Measurements from ENCODE around the gene DCX.

Gene DCX

DNA sequence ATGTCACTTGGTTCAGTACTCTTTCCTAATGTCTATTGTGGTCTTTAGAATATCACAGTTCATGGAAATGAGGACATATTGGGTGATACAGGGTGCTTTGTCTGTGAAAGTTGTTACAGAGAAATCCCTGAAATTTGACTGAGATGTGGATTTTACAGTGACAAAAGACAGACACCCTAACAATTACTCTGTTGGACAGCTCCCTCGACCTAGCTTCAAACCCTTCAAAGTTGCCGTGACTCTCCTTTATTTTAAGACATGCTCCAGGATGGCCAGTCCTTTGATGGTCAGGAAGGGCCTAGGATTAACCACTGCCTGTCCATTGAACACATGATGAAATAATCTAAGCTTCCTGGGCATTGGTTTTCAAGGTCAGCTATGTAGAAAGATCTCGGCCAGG is 4.0 kb downstream of the DCX start:
- H3K79me2 ChIP-seq (ENCODE audit: insufficient read depth, low read depth): no peaks in the 10 kb centered on the region
- no peaks in the 10 kb centered on the region for H3K36me3 ChIP-seq (ENCODE audit: insufficient read depth)
- H4K20me1 ChIP-seq (ENCODE audit: insufficient read depth): no peaks in the 10 kb centered on the region
- no peak overlapping the region for H3K4me2 ChIP-seq
- H3K4me1 ChIP-seq (ENCODE audit: low read depth, poor library complexity, severe bottlenecking): no peaks in the 10 kb centered on the region
- no peaks in the 10 kb centered on the region for H3K27me3 ChIP-seq (ENCODE audit: insufficient read depth, low read depth)
- H3K9ac ChIP-seq: no peak overlapping the region
- no peak overlapping the region for H3K4me3 ChIP-seq (IDR thresholded peaks at IDR 0.05; ENCODE audit: insufficient read depth, low read depth, low read length)
- H2AFZ ChIP-seq (ENCODE audit: low read depth): no peak overlapping the region
- no peak overlapping the region for H3K27ac ChIP-seq
- TF ChIP-seq, protein P1, sequence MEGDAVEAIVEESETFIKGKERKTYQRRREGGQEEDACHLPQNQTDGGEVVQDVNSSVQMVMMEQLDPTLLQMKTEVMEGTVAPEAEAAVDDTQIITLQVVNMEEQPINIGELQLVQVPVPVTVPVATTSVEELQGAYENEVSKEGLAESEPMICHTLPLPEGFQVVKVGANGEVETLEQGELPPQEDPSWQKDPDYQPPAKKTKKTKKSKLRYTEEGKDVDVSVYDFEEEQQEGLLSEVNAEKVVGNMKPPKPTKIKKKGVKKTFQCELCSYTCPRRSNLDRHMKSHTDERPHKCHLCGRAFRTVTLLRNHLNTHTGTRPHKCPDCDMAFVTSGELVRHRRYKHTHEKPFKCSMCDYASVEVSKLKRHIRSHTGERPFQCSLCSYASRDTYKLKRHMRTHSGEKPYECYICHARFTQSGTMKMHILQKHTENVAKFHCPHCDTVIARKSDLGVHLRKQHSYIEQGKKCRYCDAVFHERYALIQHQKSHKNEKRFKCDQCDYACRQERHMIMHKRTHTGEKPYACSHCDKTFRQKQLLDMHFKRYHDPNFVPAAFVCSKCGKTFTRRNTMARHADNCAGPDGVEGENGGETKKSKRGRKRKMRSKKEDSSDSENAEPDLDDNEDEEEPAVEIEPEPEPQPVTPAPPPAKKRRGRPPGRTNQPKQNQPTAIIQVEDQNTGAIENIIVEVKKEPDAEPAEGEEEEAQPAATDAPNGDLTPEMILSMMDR (conservative IDR thresholded peaks at IDR 0.05; ENCODE audit: low read depth, low read length): no peak

DNA sequence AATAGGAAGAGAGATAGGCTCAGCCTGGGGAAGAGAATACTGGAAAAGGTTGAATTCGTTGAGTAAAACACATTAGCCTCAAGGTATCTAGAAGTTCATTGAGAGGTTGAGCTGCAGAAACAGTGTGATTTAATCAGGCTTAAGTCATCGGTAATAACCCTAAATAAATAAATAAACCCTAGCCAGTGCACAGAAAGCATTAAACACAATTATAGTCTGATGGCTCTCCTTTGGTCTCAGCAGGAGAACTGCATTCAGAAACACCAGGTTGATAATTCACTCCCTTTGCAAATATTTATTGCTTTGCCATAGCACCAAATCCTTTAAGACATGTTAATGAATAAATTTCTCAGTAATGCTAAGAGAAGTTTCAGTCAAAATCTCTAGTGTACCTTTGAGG is 9.6 kb downstream of the DCX start:
- Histone ChIP-seq H3K4me3 (IDR thresholded peaks at IDR 0.05; ENCODE audit: insufficient read depth, low read depth, low read length) (no peak overlapping the region), H3K4me1 (ENCODE audit: low read depth, poor library complexity, severe bottlenecking) (no peaks in the 10 kb centered on the region), H3K27ac (no peak overlapping the region), H4K20me1 (ENCODE audit: insufficient read depth) (no peaks in the 10 kb centered on the region), H3K9ac (no peak overlapping the region), H3K79me2 (ENCODE audit: insufficient read depth, low read depth) (no peaks in the 10 kb centered on the region), H3K36me3 (ENCODE audit: insufficient read depth) (no peaks in the 10 kb centered on the region), H2AFZ (ENCODE audit: low read depth) (no peak overlapping the region), H3K27me3 (ENCODE audit: insufficient read depth, low read depth) (no peaks in the 10 kb centered on the region), H3K4me2 (no peak overlapping the region)
- TF ChIP-seq, protein P1 (conservative IDR thresholded peaks at IDR 0.05; ENCODE audit: low read depth, low read length): no peak

DNA sequence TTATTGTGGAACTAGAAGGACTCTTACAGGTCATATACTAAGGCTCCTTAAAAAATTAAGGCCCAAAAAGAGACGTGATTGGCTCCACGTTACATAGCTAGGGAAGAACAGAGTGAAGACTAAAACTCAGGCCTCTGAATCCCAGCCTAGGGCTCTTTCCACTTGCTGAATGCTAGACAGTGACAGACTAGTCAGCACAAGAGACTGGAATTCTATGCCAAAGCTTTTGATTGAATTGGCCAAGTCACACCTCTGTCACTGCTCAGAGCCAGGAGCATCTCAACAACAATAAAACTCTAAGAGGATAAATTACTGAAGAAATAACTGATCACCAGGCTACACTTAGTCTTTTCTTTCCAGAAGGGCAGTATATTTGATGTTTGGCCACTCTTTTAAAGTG is 16.8 kb downstream of the DCX start:
- Histone ChIP-seq H3K4me2 (no peak overlapping the region), H3K4me1 (ENCODE audit: low read depth, poor library complexity, severe bottlenecking) (no peaks in the 10 kb centered on the region), H3K27me3 (ENCODE audit: insufficient read depth, low read depth) (no peaks in the 10 kb centered on the region), H4K20me1 (ENCODE audit: insufficient read depth) (no peaks in the 10 kb centered on the region), H3K36me3 (ENCODE audit: insufficient read depth) (no peaks in the 10 kb centered on the region), H3K79me2 (ENCODE audit: insufficient read depth, low read depth) (no peaks in the 10 kb centered on the region), H3K27ac (no peak overlapping the region), H3K9ac (no peak overlapping the region), H2AFZ (ENCODE audit: low read depth) (no peak overlapping the region), H3K4me3 (IDR thresholded peaks at IDR 0.05; ENCODE audit: insufficient read depth, low read depth, low read length) (no peak overlapping the region)
- TF ChIP-seq, protein P1 (conservative IDR thresholded peaks at IDR 0.05; ENCODE audit: low read depth, low read length): no peak

DNA sequence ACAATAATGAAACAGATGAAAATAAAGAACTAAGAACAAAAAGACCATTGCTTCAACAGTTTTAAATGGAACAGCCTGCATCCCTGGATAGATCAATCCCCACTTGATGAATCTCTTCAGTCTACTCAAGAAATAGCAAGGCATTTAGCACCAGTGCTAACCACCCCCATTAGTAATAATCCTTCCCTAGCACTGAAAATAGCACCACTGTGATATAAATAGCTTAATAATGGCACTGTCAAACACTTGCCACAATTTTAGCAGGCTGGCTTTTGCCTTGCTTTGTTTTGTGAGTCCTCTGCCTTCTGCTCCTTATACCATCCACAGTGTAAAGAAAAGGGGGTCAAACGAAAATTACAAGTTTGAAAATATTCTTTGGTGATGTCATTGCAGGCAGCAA is 17.4 kb downstream of the DCX start:
- no peak overlapping the region for H2AFZ ChIP-seq (ENCODE audit: low read depth)
- H3K4me3 ChIP-seq (IDR thresholded peaks at IDR 0.05; ENCODE audit: insufficient read depth, low read depth, low read length): no peak overlapping the region
- no peaks in the 10 kb centered on the region for H3K27me3 ChIP-seq (ENCODE audit: insufficient read depth, low read depth)
- H3K36me3 ChIP-seq (ENCODE audit: insufficient read depth): no peaks in the 10 kb centered on the region
- H4K20me1 ChIP-seq (ENCODE audit: insufficient read depth): no peaks in the 10 kb centered on the region
- H3K9ac ChIP-seq: no peak overlapping the region
- H3K4me2 ChIP-seq: no peak overlapping the region
- H3K27ac ChIP-seq: no peak overlapping the region
- H3K79me2 ChIP-seq (ENCODE audit: insufficient read depth, low read depth): no peaks in the 10 kb centered on the region
- no peaks in the 10 kb centered on the region for H3K4me1 ChIP-seq (ENCODE audit: low read depth, poor library complexity, severe bottlenecking)
- TF ChIP-seq, protein P1 (conservative IDR thresholded peaks at IDR 0.05; ENCODE audit: low read depth, low read length): no peak

Measured in KMS-11 (cell line).